GM12878 (cell line): ENCODE results near the gene MALRD1. TPM values are rescaled to one million over a fixed set of nuclear protein-coding genes. Genes with fewer than 3 reads are reported as not detected.

Experiments
- ATAC-seq: fragments of 200-7000 bp; cut with Tn5 transposase; 3 replicates; pipeline ENCODE4 v1.9.1; 2020; ENCODE audit warnings: mild to moderate bottlenecking, moderate library complexity
- BruUV-seq: library from RNA; stranded (reverse); fragments of 400-500 nt; replicated peaks from 2 replicates; lab custom pipeline; 2021; lab: Mats Ljungman, UMichigan
- CTCF ChIA-PET: fragments of 300-600 bp; sonication (Branson Sonifier 250); formaldehyde crosslinking; extraction: SDS; loops from one replicate; lab custom pipeline; 2021; ENCODE audit warnings: inconsistent platforms; lab: Yijun Ruan, JAX
- POLR2A ChIA-PET: fragments of 350-600 bp; formaldehyde crosslinking; extraction: SDS; loops from one replicate; lab custom pipeline; 2021; ENCODE audit warnings: inconsistent platforms; lab: Charles Lee
- RAD21 ChIA-PET: fragments of 300-600 bp; sonication (Branson Sonifier 250); formaldehyde crosslinking; loops from one replicate; lab custom pipeline; 2023; ENCODE audit warnings: antibody characterized with exemption; ENCODE audit not compliant: unreplicated experiment; lab: Charles Lee
- SMC1A ChIA-PET: fragments of 300-600 bp; sonication (Branson Sonifier 250); formaldehyde crosslinking; loops from one replicate; lab custom pipeline; 2023; ENCODE audit not compliant: unreplicated experiment, uncharacterized antibody; lab: Charles Lee
- DNase-seq: peaks from one replicate; pipeline ENCODE4 v3.0.0-alpha.2; 2011; ENCODE audit warnings: low read depth, low spot score
- FAIRE-seq: peaks from 3 replicates; lab custom pipeline; 2011; peaks lifted over from hg19 to GRCh38; lab: Jason Lieb, UNC
- H2AFZ ChIP-seq: 2 replicates; pipeline ENCODE4 v1.6.0; 2011; ENCODE audit warnings: low read depth, low read length, control low read depth; ENCODE audit not compliant: control insufficient read depth
- H3K27ac ChIP-seq: 2 replicates; pipeline ENCODE4 v1.5.1; 2011; ENCODE audit warnings: control low read depth; ENCODE audit not compliant: control insufficient read depth, insufficient read depth
- H3K27me3 ChIP-seq, 2 experiments: replicated peaks in 1 of 2; 2 replicates each; pipeline versions ENCODE4 v1.6.0 to v1.6.1; 2011; ENCODE audit warnings: low read length in 1 of 2; ENCODE audit not compliant: control insufficient read depth in 2 of 2, insufficient read depth in 2 of 2
- H3K36me3 ChIP-seq, 2 experiments: 2 replicates each; pipeline ENCODE4 v1.5.1; 2011; ENCODE audit warnings: low read length in 1 of 2; ENCODE audit not compliant: control insufficient read depth in 2 of 2, insufficient read depth in 2 of 2
- H3K4me1 ChIP-seq: 2 replicates; pipeline ENCODE4 v1.6.1; 2011; ENCODE audit warnings: mild to moderate bottlenecking, low read length, moderate library complexity, mixed read lengths; ENCODE audit not compliant: control insufficient read depth, insufficient read depth
- H3K4me2 ChIP-seq: 2 replicates; pipeline ENCODE4 v1.6.0; 2011; ENCODE audit warnings: control low read depth; ENCODE audit not compliant: control insufficient read depth, insufficient read depth
- H3K4me3 ChIP-seq: fragments of 200-600 bp; sonication (generic); 2 replicates; pipeline ENCODE4 v1.5.1; 2016
- H3K79me2 ChIP-seq: 2 replicates; pipeline ENCODE4 v1.6.0; 2011; ENCODE audit warnings: low read length; ENCODE audit not compliant: control insufficient read depth, insufficient read depth
- H3K9ac ChIP-seq: 2 replicates; pipeline ENCODE4 v1.8.0; 2011; ENCODE audit warnings: low read length, control low read depth, mixed read lengths; ENCODE audit not compliant: control insufficient read depth, insufficient read depth
- H3K9me3 ChIP-seq: replicated peaks from 3 replicates; pipeline ENCODE4 v1.5.1; 2011; ENCODE audit warnings: mild to moderate bottlenecking, low read length; ENCODE audit not compliant: control insufficient read depth, insufficient read depth
- H4K20me1 ChIP-seq: 2 replicates; pipeline ENCODE4 v1.6.0; 2011; ENCODE audit not compliant: control insufficient read depth, insufficient read depth
- ATF2 ChIP-seq: IDR thresholded peaks from 2 replicates; pipeline ENCODE4 v1.6.1; 2012; ENCODE audit warnings: low read length, inconsistent platforms
- BCLAF1 ChIP-seq: fragments of 450-650 bp; IDR thresholded peaks from 2 replicates; pipeline ENCODE4 v1.6.1; 2017; ENCODE audit warnings: antibody characterized with exemption, mild to moderate bottlenecking, moderate library complexity
- BMI1 ChIP-seq: fragments of 450-650 bp; IDR thresholded peaks from 2 replicates; pipeline ENCODE4 v1.6.1; 2016; ENCODE audit warnings: mild to moderate bottlenecking, moderate library complexity, borderline replicate concordance
- CBFB ChIP-seq: IDR thresholded peaks from 2 replicates; pipeline ENCODE4 v1.6.1; 2016; ENCODE audit warnings: antibody characterized with exemption, low read depth
- CHD4 ChIP-seq: fragments of 200-600 bp; sonication (generic); IDR thresholded peaks from 2 replicates; pipeline ENCODE4 v1.6.1; 2016; ENCODE audit warnings: mild to moderate bottlenecking
- E2F8 ChIP-seq: fragments of 450-650 bp; IDR thresholded peaks from 2 replicates; pipeline ENCODE4 v1.6.1; 2018; ENCODE audit warnings: mild to moderate bottlenecking, low read depth, moderate library complexity; ENCODE audit not compliant: partially characterized antibody
- IKZF2 ChIP-seq, 2 experiments: fragments of 450-650 bp; IDR thresholded peaks; 2 replicates each; pipeline ENCODE4 v1.6.1; 2017; ENCODE audit warnings: mild to moderate bottlenecking in 2 of 2, moderate library complexity in 2 of 2
- KAT2A ChIP-seq: conservative IDR thresholded peaks from 2 replicates; pipeline ENCODE4 v1.6.1; 2011; ENCODE audit warnings: low read depth, low read length; ENCODE audit not compliant: control insufficient read depth
- KLF5 ChIP-seq: fragments of 450-650 bp; IDR thresholded peaks from 2 replicates; pipeline ENCODE4 v1.6.1; 2014; ENCODE audit warnings: mild to moderate bottlenecking; ENCODE audit not compliant: partially characterized antibody
- MEF2B ChIP-seq: fragments of 450-650 bp; IDR thresholded peaks from 2 replicates; pipeline ENCODE4 v1.6.1; 2018; ENCODE audit warnings: mild to moderate bottlenecking, moderate library complexity; ENCODE audit not compliant: partially characterized antibody, poor library complexity, severe bottlenecking
- PBX3 ChIP-seq: IDR thresholded peaks from 2 replicates; pipeline ENCODE4 v1.6.1; 2011; ENCODE audit warnings: mild to moderate bottlenecking, low read depth, low read length, moderate library complexity; ENCODE audit not compliant: insufficient replicate concordance
- POLR2AphosphoS5 ChIP-seq: IDR thresholded peaks from 2 replicates; pipeline ENCODE4 v1.6.1; 2011; ENCODE audit warnings: mild to moderate bottlenecking, low read length, inconsistent platforms
- RAD51 ChIP-seq: fragments of 450-650 bp; IDR thresholded peaks from 2 replicates; pipeline ENCODE4 v1.6.1; 2016; ENCODE audit warnings: moderate library complexity, mild to moderate bottlenecking, inconsistent platforms
- RB1 ChIP-seq: fragments of 450-650 bp; formaldehyde crosslinking; IDR thresholded peaks from 2 replicates; pipeline ENCODE4 v1.6.1; 2017; ENCODE audit warnings: mild to moderate bottlenecking, borderline replicate concordance
- SMAD5 ChIP-seq: IDR thresholded peaks from 2 replicates; pipeline ENCODE4 v1.6.1; 2016; ENCODE audit warnings: antibody characterized with exemption, low read depth
- ZNF207 ChIP-seq: fragments of 450-650 bp; IDR thresholded peaks from 2 replicates; pipeline ENCODE4 v1.6.1; 2014; ENCODE audit warnings: antibody characterized with exemption, mild to moderate bottlenecking, borderline replicate concordance
- ZNF217 ChIP-seq: fragments of 450-650 bp; IDR thresholded peaks from 2 replicates; pipeline ENCODE4 v1.6.1; 2017; ENCODE audit warnings: antibody characterized with exemption, mild to moderate bottlenecking
- WGBS: methylation state at CpG from one replicate; pipeline ENCODE4 v1.1.6; 2016; ENCODE audit warnings: low lambda C conversion rate; ENCODE audit not compliant: insufficient replicate concordance, insufficient coverage; ENCODE audit errors: missing lambda C conversion rate; 5-methylcytosine and 5-hydroxymethylcytosine counted together
- in situ Hi-C: fragments of 300-500 bp; cut with MboI; formaldehyde crosslinking; loops from 9 replicates; pipeline ENCODE4 v1.14.3; 2018; ENCODE audit warnings: mixed read lengths
- intact Hi-C: fragments of 100-400 bp; cut with micrococcal nuclease; formaldehyde crosslinking; loops from one replicate; pipeline ENCODE4 v1.14.2; 2022; ENCODE audit not compliant: unreplicated experiment
- polyA plus RNA-seq, 11 experiments: library from polyadenylated mRNA; depleted of rRNA in 4 of 11; unstranded in 6 of 11; stranded (reverse) in 5 of 11; fragments of >200 nt; fragmentation: Nextera tagmentation in 4 of 11; fragmentation: Illumina TruSeq in 1 of 11; extraction: Ambion mirVana in 4 of 11; extraction: Trizol in 1 of 11; gene quantifications; 1 replicate in 1 of 11; 2 replicates in 10 of 11; pipeline versions ENCODE4 v1.2.1 to v1.2.3, GENCODE V29; 2011 to 2016; ENCODE audit warnings: inconsistent platforms in 2 of 11, missing spikeins in 2 of 11, low read depth in 1 of 11
- total RNA-seq, 4 experiments: library from RNA; depleted of rRNA in 3 of 4; stranded (reverse); fragments of >200 nt in 3 of 4; fragmentation: Illumina TruSeq in 1 of 4; extraction: Trizol in 1 of 4; gene quantifications; 2 replicates each; pipeline versions ENCODE4 v1.2.1 to v1.2.3, GENCODE V29; 2013 to 2021

MALRD1 gene
- total and polyA plus RNA-seq, 10 of the 15 experiments (the other 5 are each of a cell fraction or from before 2014, with no cell fraction given): 0.12 to 6.6 (median 0.26) TPM; not detected in 2

- TF ChIP-seq E2F8 (no peak), PBX3 (no peak), IKZF2 (IDR thresholded peaks at IDR 0.05) (no peak), CBFB (no peak), RB1 (no peak)
These were observed 277.0 kb downstream of the MALRD1 start (continued) for GRCh38 chr10:19325581-19325980.

GRCh38 chr10:19328582-19328981 is 280.0 kb downstream of the MALRD1 start:
- no peak for FAIRE-seq
- Histone ChIP-seq H3K9ac (no peak overlapping the region), H3K4me1 (no peaks in the 10 kb centered on the region), H3K9me3 (no peaks in the 10 kb centered on the region), H2AFZ (no peak overlapping the region), H3K4me3 (no peak overlapping the region), H3K36me3 (no peaks in the 10 kb centered on the region), H3K27ac (no peak overlapping the region), H4K20me1 (no peaks in the 10 kb centered on the region), H3K4me2 (no peak overlapping the region), H3K27me3 (no peaks in the 10 kb centered on the region), H3K79me2 (no peaks in the 10 kb centered on the region)
- ChIA-PET CTCF (no interaction called here), RAD21 (no interaction called here), SMC1A (no interaction called here), POLR2A (no interaction called here)
- BruUV-seq: no TSS peak
- no peak for DNase-seq
- WGBS: 50% methylated on average over 2 of the region's 2 CpGs
- intact Hi-C loops (no loop called here), in situ Hi-C loops (no loop called here)
- no peak for ATAC-seq
- TF ChIP-seq BCLAF1 (no peak), BMI1 (no peak), MEF2B (no peak), KAT2A (no peak), ATF2 (no peak), ZNF217 (no peak), CBFB (no peak), KLF5 (no peak), CHD4 (no peak), POLR2AphosphoS5 (no peak), IKZF2 (IDR thresholded peaks at IDR 0.05) (no peak), SMAD5 (no peak), ZNF207 (no peak), RAD51 (no peak)
